ENCODE results near the gene AMY2B. TPM values are rescaled to one million over a fixed set of nuclear protein-coding genes. Genes with fewer than 3 reads are reported as not detected.

Gene AMY2B
- 0.50 and 1.6 TPM in 2 replicates for total RNA-seq

DNA sequence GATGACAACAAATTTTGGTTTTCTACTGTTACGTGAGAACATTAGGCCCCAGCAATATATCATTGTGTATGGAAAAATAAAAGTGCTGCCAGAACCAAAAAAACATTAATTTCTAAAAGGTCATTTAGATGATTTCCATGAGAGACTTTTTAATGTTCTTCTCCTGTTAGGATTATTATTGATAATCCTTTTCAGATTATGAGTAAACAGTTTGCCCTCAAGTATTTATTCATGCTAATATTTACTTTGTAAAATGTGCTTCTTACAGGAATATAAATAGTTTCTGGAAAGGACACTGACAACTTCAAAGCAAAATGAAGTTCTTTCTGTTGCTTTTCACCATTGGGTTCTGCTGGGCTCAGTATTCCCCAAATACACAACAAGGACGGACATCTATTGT, at the start of gene AMY2B:
Gene AMY2B (plus strand): TSS at position 301 of the 400 bp plus-strand sequence. CDS start 14 bp downstream, at position 315.

DNA sequence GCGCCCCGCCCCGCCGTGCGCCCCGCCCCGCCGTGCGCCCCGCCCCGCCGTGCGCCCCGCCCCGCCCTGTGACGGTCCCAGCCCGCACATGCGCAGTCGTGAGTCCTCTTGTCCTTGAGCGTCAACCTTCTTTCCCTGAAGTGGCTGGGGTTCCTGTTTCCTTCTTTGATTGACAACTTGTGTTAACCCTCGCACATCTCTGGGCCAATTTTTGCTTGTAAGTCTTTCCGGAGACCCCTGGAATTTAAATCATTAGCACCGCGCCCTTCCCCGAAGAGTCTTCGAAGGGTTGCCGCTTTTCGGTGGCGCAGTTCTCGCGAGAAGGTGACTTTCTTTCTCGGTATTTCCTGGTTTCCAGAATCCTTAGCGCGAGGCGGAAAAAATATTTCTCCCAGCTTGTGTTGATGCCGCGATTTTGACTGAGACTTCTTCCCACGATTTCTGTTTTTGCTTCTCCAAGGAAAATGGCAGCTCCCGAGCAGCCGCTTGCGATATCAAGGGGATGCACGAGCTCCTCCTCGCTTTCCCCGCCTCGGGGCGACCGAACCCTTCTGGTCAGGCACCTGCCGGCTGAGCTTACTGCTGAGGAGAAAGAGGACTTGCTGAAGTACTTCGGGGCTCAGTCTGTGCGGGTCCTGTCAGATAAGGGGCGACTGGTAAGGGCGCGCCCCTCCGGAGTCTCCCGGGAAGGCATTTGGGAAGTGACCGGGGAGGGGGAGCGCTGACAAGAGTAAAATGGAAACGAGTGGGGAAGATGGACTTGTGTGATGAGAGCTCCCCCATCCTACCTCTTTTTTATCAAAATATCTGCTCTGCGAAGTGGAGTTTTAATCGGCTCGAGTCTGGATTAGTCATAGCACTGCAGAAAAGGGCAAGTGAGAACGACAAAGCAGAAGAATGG, 45.5 kb upstream of the AMY2B start, which contains the start of gene RNPC3:
Gene RNPC3 (plus strand): TSS at position 93 of the 901 bp plus-strand sequence. CDS start 372 bp downstream, at position 465.

DNA sequence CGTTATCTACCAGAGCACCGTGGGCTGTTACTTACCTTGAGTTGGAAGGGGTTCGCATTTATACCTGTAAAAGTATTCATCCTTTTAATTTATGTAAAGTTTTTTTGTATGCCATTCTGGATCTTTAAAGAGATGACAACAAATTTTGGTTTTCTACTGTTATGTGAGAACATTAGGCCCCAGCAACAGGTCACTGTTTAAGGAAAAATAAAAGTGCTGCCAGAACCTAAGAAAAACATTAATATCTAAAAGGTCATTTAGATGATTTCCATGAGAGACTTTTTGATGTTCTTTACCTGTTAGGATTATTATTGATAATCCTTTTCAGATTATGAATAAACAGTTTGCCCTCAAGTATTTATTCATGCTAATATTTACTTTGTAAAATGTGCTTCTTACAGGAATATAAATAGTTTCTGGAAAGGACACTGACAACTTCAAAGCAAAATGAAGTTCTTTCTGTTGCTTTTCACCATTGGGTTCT, 45.6 kb downstream of the AMY2B start, which contains the start of gene AMY2A:
Gene AMY2A (plus strand): TSS at position 434 of the 484 bp plus-strand sequence. CDS start 14 bp downstream, at position 448.

Other genes starting within 250 kb of the AMY2B start
- 3.5 and 3.6 TPM in 2 replicates for gene RNPC3, start 45.9 kb upstream of the AMY2B start, total RNA-seq
- not detected in 2 replicates for gene AMY2A, start 45.8 kb downstream of the AMY2B start, total RNA-seq
- not detected in 2 replicates for gene AMY1A, start 84.2 kb downstream of the AMY2B start, total RNA-seq
- gene AMY1B, start 124.6 kb downstream of the AMY2B start, total RNA-seq = not detected in 2 replicates
- gene AMY1C, start 178.3 kb downstream of the AMY2B start, total RNA-seq = not detected in 2 replicates